Common myeloid progenitor, CD34-positive (primary cell): ENCODE results near the gene PITPNC1.
A peak's percentile ranks its signal among the peaks of the same experiment; 100 is the strongest.

ENCODE experiments used
- CTCF ChIA-PET: fragments of 350-600 bp; sonication (Branson Sonifier 250); formaldehyde crosslinking; loops from one replicate; lab custom pipeline; 2021; ENCODE audit warnings: antibody characterized with exemption; lab: Charles Lee
- POLR2A ChIA-PET: fragments of 350-600 bp; sonication (Branson Sonifier 250); formaldehyde crosslinking; loops from one replicate; lab custom pipeline; 2021; ENCODE audit warnings: antibody characterized with exemption; lab: Charles Lee
- DNase-seq, 3 donors: peaks; one replicate each; pipeline versions ENCODE4 v3.0.0 to v3.0.0-alpha.2; 2013
- H3K27ac ChIP-seq, 2 experiments: 1 replicate in 1 of 2; 2 replicates in 1 of 2; pipeline ENCODE4 v1.7.0; 2013; ENCODE audit warnings: inconsistent platforms in 2 of 2, low read length in 2 of 2, mild to moderate bottlenecking in 2 of 2, low read depth in 1 of 2, moderate library complexity in 1 of 2; ENCODE audit not compliant: severe bottlenecking in 2 of 2, insufficient read depth in 1 of 2, poor library complexity in 1 of 2
- H3K27me3 ChIP-seq, 5 experiments: replicated peaks in 2 of 5; 1 replicate in 3 of 5; 2 replicates in 2 of 5; pipeline versions ENCODE4 v1.6.1 to v1.7.0; 2013; ENCODE audit warnings: low read length in 4 of 5, mild to moderate bottlenecking in 2 of 5, moderate library complexity in 2 of 5, inconsistent platforms in 1 of 5; ENCODE audit not compliant: insufficient read depth in 5 of 5, control insufficient read depth in 4 of 5
- H3K36me3 ChIP-seq, 4 experiments: 1 replicate in 2 of 4; 2 replicates in 2 of 4; pipeline versions ENCODE4 v1.6.1 to v1.7.0; 2013; ENCODE audit warnings: low read length in 3 of 4, control low read depth in 1 of 4, mild to moderate bottlenecking in 1 of 4; ENCODE audit not compliant: control insufficient read depth in 4 of 4, insufficient read depth in 4 of 4
- H3K4me1 ChIP-seq, 4 experiments: 1 replicate in 3 of 4; 2 replicates in 1 of 4; pipeline versions ENCODE4 v1.6.1 to v1.7.1; 2013; ENCODE audit warnings: low read length in 3 of 4, mild to moderate bottlenecking in 3 of 4, control low read depth in 1 of 4, inconsistent platforms in 1 of 4, moderate library complexity in 1 of 4; ENCODE audit not compliant: control insufficient read depth in 4 of 4, insufficient read depth in 4 of 4; ENCODE audit errors: control extremely low read depth in 1 of 4
- H3K4me3 ChIP-seq, 7 experiments: 1 replicate in 4 of 7; 2 replicates in 3 of 7; pipeline versions ENCODE4 v1.5.1 to v1.7.0; 2013; ENCODE audit warnings: mild to moderate bottlenecking in 7 of 7, low read length in 6 of 7, moderate library complexity in 6 of 7, inconsistent platforms in 2 of 7, low read depth in 2 of 7, control low read depth in 1 of 7; ENCODE audit not compliant: insufficient read depth in 4 of 7, control insufficient read depth in 1 of 7; ENCODE audit errors: extremely low read depth in 1 of 7
- H3K9me3 ChIP-seq, 5 experiments: 1 replicate in 4 of 5; 2 replicates in 1 of 5; pipeline versions ENCODE4 v1.6.1 to v1.7.1; 2013; ENCODE audit warnings: low read length in 4 of 5, mild to moderate bottlenecking in 2 of 5, inconsistent platforms in 1 of 5, low read depth in 1 of 5, moderate library complexity in 1 of 5; ENCODE audit not compliant: control insufficient read depth in 4 of 5, insufficient read depth in 2 of 5; ENCODE audit errors: control extremely low read depth in 1 of 5
- WGBS: methylation state at CpG from one replicate; pipeline ENCODE4 v1.1.5; 2013; ENCODE audit not compliant: insufficient coverage; 5-methylcytosine and 5-hydroxymethylcytosine counted together

Gene PITPNC1

GRCh38 chr17:67487506-67487905 lies 110.4 kb downstream of the PITPNC1 start:
- Histone ChIP-seq H3K27me3 (no peaks in the 10 kb centered on the region), H3K4me3 (no peak overlapping the region), H3K9me3 (no peaks in the 10 kb centered on the region), H3K4me1 (peaks cover 0 to 4% (median 0%) of the 10 kb centered on the region in 4 experiments), H3K36me3 (peaks cover 0 to 3% (median 0%) of the 10 kb centered on the region in 4 experiments), H3K27ac (no peak overlapping the region)
- DNase-seq, result no peak
- WGBS, result 92% methylated on average over 7 of the region's 7 CpGs
- ChIA-PET CTCF (interaction anchor here (1.0 kb wide), 1 partner anchor 12 kb away, joined by 4 read pairs; no protein-coding TSS in a partner anchor), POLR2A (no interaction called here)

GRCh38 chr17:67488161-67488560 lies 111.1 kb downstream of the PITPNC1 start:
- no peaks in the 10 kb centered on the region for H3K9me3 ChIP-seq
- ChIA-PET POLR2A (no interaction called here), CTCF (no interaction called here)
- H3K4me3 ChIP-seq, result no peak overlapping the region
- H3K27ac ChIP-seq, result no peak overlapping the region
- no peaks in the 10 kb centered on the region for H3K27me3 ChIP-seq
- peaks cover 0 to 4% (median 0%) of the 10 kb centered on the region in 4 experiments for H3K4me1 ChIP-seq
- DNase-seq, result no peak
- peaks cover 0 to 3% (median 0%) of the 10 kb centered on the region in 4 experiments for H3K36me3 ChIP-seq
- WGBS, result over 99% methylated on average over 10 of the region's 12 CpGs

- POLR2A ChIA-PET, result no interaction called here
- Histone ChIP-seq H3K4me1 (peaks cover 0 to 4% (median 0%) of the 10 kb centered on the region in 4 experiments), H3K36me3 (peaks cover 0 to 3% (median 0%) of the 10 kb centered on the region in 4 experiments), H3K9me3 (no peaks in the 10 kb centered on the region), H3K27me3 (no peaks in the 10 kb centered on the region), H3K4me3 (no peak overlapping the region), H3K27ac (no peak overlapping the region)
- CTCF ChIA-PET, result no interaction called here
- 86% methylated on average over 3 of the region's 4 CpGs for WGBS
- DNase-seq, result no peak
These were observed 111.7 kb downstream of the PITPNC1 start for GRCh38 chr17:67488768-67489167.

- Histone ChIP-seq H3K4me1 (peaks cover 0 to 4% (median 0%) of the 10 kb centered on the region in 4 experiments), H3K36me3 (peaks cover 0 to 3% (median 0%) of the 10 kb centered on the region in 4 experiments), H3K27ac (no peak overlapping the region), H3K27me3 (no peaks in the 10 kb centered on the region), H3K9me3 (no peaks in the 10 kb centered on the region), H3K4me3 (no peak overlapping the region)
- POLR2A ChIA-PET, result no interaction called here
- WGBS, result 87% methylated on average over 4 of the region's 4 CpGs
- CTCF ChIA-PET, result no interaction called here
- no peak for DNase-seq
These were observed 112.2 kb downstream of the PITPNC1 start for GRCh38 chr17:67489273-67489672.

- no peak for DNase-seq
- H3K27ac ChIP-seq, result no peak overlapping the region
- POLR2A ChIA-PET, result no interaction called here
- no peaks in the 10 kb centered on the region for H3K27me3 ChIP-seq
- peaks cover 0 to 4% (median 0%) of the 10 kb centered on the region in 4 experiments for H3K4me1 ChIP-seq
- H3K9me3 ChIP-seq, result no peaks in the 10 kb centered on the region
- WGBS, result 98% methylated on average over 6 of the region's 10 CpGs
- H3K4me3 ChIP-seq, result no peak overlapping the region
- peaks cover 0 to 3% (median 0%) of the 10 kb centered on the region in 4 experiments for H3K36me3 ChIP-seq
- CTCF ChIA-PET, result interaction anchor here (0.6 kb wide), 1 partner anchor 149 kb away, joined by 4 read pairs; no protein-coding TSS in a partner anchor
These were observed 113.4 kb downstream of the PITPNC1 start for GRCh38 chr17:67490471-67490870.

- no peak overlapping the region for H3K27ac ChIP-seq
- H3K9me3 ChIP-seq, result no peaks in the 10 kb centered on the region
- ChIA-PET POLR2A (no interaction called here), CTCF (no interaction called here)
- H3K4me1 ChIP-seq, result peaks cover 0 to 4% (median 0%) of the 10 kb centered on the region in 4 experiments
- no peaks in the 10 kb centered on the region for H3K27me3 ChIP-seq
- DNase-seq, result no peak
- WGBS, result 92% methylated on average over 18 of the region's 18 CpGs
- H3K36me3 ChIP-seq, result peaks cover 0 to 3% (median 0%) of the 10 kb centered on the region in 4 experiments
- H3K4me3 ChIP-seq, result no peak overlapping the region
These were observed 114.1 kb downstream of the PITPNC1 start for GRCh38 chr17:67491009-67491680.

- H3K4me1 ChIP-seq, result peaks cover 0 to 4% (median 0%) of the 10 kb centered on the region in 4 experiments
- no peak overlapping the region for H3K27ac ChIP-seq
- ChIA-PET POLR2A (no interaction called here), CTCF (no interaction called here)
- no CpG with 5 or more reads among the region's 4 CpGs for WGBS
- no peak overlapping the region for H3K4me3 ChIP-seq
- DNase-seq, result peak in 2 of 3 donors; percentile 26 to 47
- no peaks in the 10 kb centered on the region for H3K27me3 ChIP-seq
- peaks cover 0 to 3% (median 0%) of the 10 kb centered on the region in 4 experiments for H3K36me3 ChIP-seq
- no peaks in the 10 kb centered on the region for H3K9me3 ChIP-seq
These were observed 114.6 kb downstream of the PITPNC1 start for GRCh38 chr17:67491681-67492024.
